ENCODE data around the gene ANP32D. TPM values are rescaled to one million over a fixed set of nuclear protein-coding genes. Genes with fewer than 3 reads are reported as not detected.

ANP32D gene
- polyA plus RNA-seq, 1 of the 3 experiments (the other 2 are of a cell fraction), result not detected

- Histone ChIP-seq H3K27me3 (ENCODE audit: insufficient read depth) (no peaks in the 10 kb centered on the region), H3K4me1 (ENCODE audit: control insufficient read depth in 1 of 2, insufficient read depth in 2 of 2, low read depth in 1 of 2, low read length in 1 of 2) (no peaks in the 10 kb centered on the region), H3F3A (replicated peaks; ENCODE audit: insufficient read depth) (no peaks in the 10 kb centered on the region), H3K9me2 (no peaks in the 10 kb centered on the region), H3K9ac (no peak overlapping the region), H3K79me2 (ENCODE audit: insufficient read depth) (no peaks in the 10 kb centered on the region), H3K4me3 (ENCODE audit: low read depth in 2 of 2, low read length in 1 of 2) (no peak overlapping the region), H3K27ac (ENCODE audit: low read depth in 2 of 2, low read length in 1 of 2) (no peak overlapping the region), H4K20me1 (ENCODE audit: insufficient read depth) (no peaks in the 10 kb centered on the region), H3K9me3 (no peaks in the 10 kb centered on the region), H3K36me3 (replicated peaks in 1 of 2; ENCODE audit: control insufficient read depth in 1 of 2, insufficient read depth in 2 of 2, low read length in 1 of 2) (no peaks in the 10 kb centered on the region), H3K4me2 (no peak overlapping the region), H2AFZ (ENCODE audit: low read depth) (no peak overlapping the region)
- ChIA-PET POLR2A (no interaction called here), CTCF (no interaction called here)
- DNase-seq, result no peak
- no peak for TF ChIP-seq TAF1 (IDR thresholded peaks at IDR 0.05; ENCODE audit: borderline replicate concordance, low read depth, low read length)
- TF ChIP-seq JUND (IDR thresholded peaks at IDR 0.05), result no peak
- TF ChIP-seq RXRA (IDR thresholded peaks at IDR 0.05; ENCODE audit: borderline replicate concordance, low read depth), result no peak
- no peak for TF ChIP-seq GATA2 (CRISPR knock-in tag; IDR thresholded peaks at IDR 0.05)
- no peak for TF ChIP-seq USF1 (IDR thresholded peaks at IDR 0.05; ENCODE audit: borderline replicate concordance, low read depth)
- TF ChIP-seq TEAD4 (IDR thresholded peaks at IDR 0.05; ENCODE audit: borderline replicate concordance, insufficient read depth), result no peak
- TF ChIP-seq NRF1 (IDR thresholded peaks at IDR 0.05; ENCODE audit: low read depth, low read length), result no peak
- no peak for TF ChIP-seq REST (IDR thresholded peaks at IDR 0.05; ENCODE audit: low read depth, low read length)
- no peak for TF ChIP-seq ELF1 (IDR thresholded peaks at IDR 0.05)
- TF ChIP-seq IRF3 (IDR thresholded peaks at IDR 0.05; ENCODE audit: low read depth, low read length), result no peak
- TF ChIP-seq MAX (IDR thresholded peaks at IDR 0.05; ENCODE audit: low read depth), result no peak
- WGBS (ENCODE audit: low lambda C conversion rate), result 43% methylated on average over 7 of the region's 7 CpGs
These were observed 31.3 kb upstream of the ANP32D start for GRCh38 chr12:48441069-48441468.
